K562 (cell line): Measurements from ENCODE around the gene TFDP1. TPM values are rescaled to one million over a fixed set of nuclear protein-coding genes. Genes with fewer than 3 reads are reported as not detected.

Source experiments
- ATAC-seq: fragments of 200-7000 bp; cut with Tn5 transposase; 3 replicates; pipeline ENCODE4 v1.9.1; 2020; ENCODE audit warnings: moderate library complexity
- BruUV-seq: library from RNA; stranded (reverse); fragments of 400-500 nt; replicated peaks from 2 replicates; lab custom pipeline; 2021; lab: Mats Ljungman, UMichigan
- CTCF ChIA-PET: fragments of 300-600 bp; formaldehyde crosslinking; extraction: SDS; loops from one replicate; lab custom pipeline; 2021; ENCODE audit warnings: low intra/inter-chr PET ratio; lab: Yijun Ruan, JAX
- POLR2A ChIA-PET: fragments of 300-600, 350-650 bp; sonication (Branson Sonifier 250); formaldehyde crosslinking; extraction: SDS; loops from one replicate; lab custom pipeline; 2021; ENCODE audit warnings: antibody characterized with exemption, inconsistent platforms; lab: Yijun Ruan, JAX
- DNase-seq, 4 experiments: peaks; one replicate each; pipeline versions ENCODE4 v3.0.0 to v3.0.0-alpha.2; 2011 to 2018; ENCODE audit warnings: low spot score in 3 of 4, mixed read lengths in 3 of 4; ENCODE audit errors: extremely low read depth in 1 of 4
- FAIRE-seq: peaks from 2 replicates; lab custom pipeline; 2011; peaks lifted over from hg19 to GRCh38; lab: Jason Lieb, UNC
- H2AFZ ChIP-seq: 2 replicates; pipeline ENCODE4 v1.6.0; 2011; ENCODE audit warnings: low read depth, low read length, control low read depth, inconsistent platforms
- H3K27ac ChIP-seq: fragments of 200-600 bp; 3 replicates; pipeline ENCODE4 v1.8.0; 2011; ENCODE audit warnings: low read depth, mild to moderate bottlenecking, control low read depth, inconsistent platforms, low read length, moderate library complexity, mixed read lengths; ENCODE audit errors: extremely low read depth
- H3K27me3 ChIP-seq, 2 experiments: fragments of 300-600 bp in 1 of 2; 2 replicates in 1 of 2; 3 replicates in 1 of 2; pipeline versions ENCODE4 v1.6.0 to v1.8.0; 2011; ENCODE audit warnings: inconsistent platforms in 2 of 2, low read length in 2 of 2, mild to moderate bottlenecking in 1 of 2, mixed read lengths in 1 of 2, moderate library complexity in 1 of 2; ENCODE audit not compliant: control insufficient read depth in 2 of 2, insufficient read depth in 2 of 2
- H3K36me3 ChIP-seq: fragments of 300-600 bp; 3 replicates; pipeline ENCODE4 v1.8.0; 2011; ENCODE audit warnings: mild to moderate bottlenecking, low read length, inconsistent platforms; ENCODE audit not compliant: control insufficient read depth, insufficient read depth
- H3K4me1 ChIP-seq, 2 experiments: fragments of 200-600 bp in 1 of 2; replicated peaks in 1 of 2; 2 replicates in 1 of 2; 3 replicates in 1 of 2; pipeline versions ENCODE4 v1.5.1 to v1.8.0; 2011; ENCODE audit warnings: inconsistent platforms in 2 of 2, low read length in 2 of 2, mild to moderate bottlenecking in 1 of 2, mixed read lengths in 1 of 2, moderate library complexity in 1 of 2; ENCODE audit not compliant: control insufficient read depth in 2 of 2, insufficient read depth in 2 of 2
- H3K4me2 ChIP-seq: 2 replicates; pipeline ENCODE4 v1.6.1; 2011; ENCODE audit warnings: low read length, control low read depth, inconsistent platforms, mixed read lengths; ENCODE audit not compliant: insufficient read depth
- H3K4me3 ChIP-seq: fragments of 200-600 bp; sonication (generic), shearing (Covaris generic); 2 replicates; pipeline ENCODE4 v1.5.1; 2016; ENCODE audit warnings: control low read depth, inconsistent platforms
- H3K79me2 ChIP-seq: fragments of 200-600 bp; 3 replicates; pipeline ENCODE4 v1.8.0; 2011; ENCODE audit warnings: low read length, inconsistent platforms; ENCODE audit not compliant: control insufficient read depth, insufficient read depth
- H3K9ac ChIP-seq, 2 experiments: 2 replicates each; pipeline versions ENCODE4 v1.6.0 to v1.6.1; 2011; ENCODE audit warnings: low read depth in 2 of 2, low read length in 2 of 2, control low read depth in 1 of 2, inconsistent platforms in 1 of 2, mild to moderate bottlenecking in 1 of 2, mixed read lengths in 1 of 2; ENCODE audit not compliant: insufficient read depth in 1 of 2
- H3K9me1 ChIP-seq: one replicate; pipeline ENCODE4 v1.6.0; 2011; ENCODE audit warnings: inconsistent platforms, mild to moderate bottlenecking, low read length, moderate library complexity; ENCODE audit not compliant: control insufficient read depth, insufficient read depth
- H3K9me3 ChIP-seq: replicated peaks from 2 replicates; pipeline ENCODE4 v1.5.1; 2011; ENCODE audit warnings: low read depth, low read length, inconsistent platforms; ENCODE audit not compliant: control insufficient read depth, insufficient read depth
- H4K20me1 ChIP-seq: replicated peaks from 2 replicates; pipeline ENCODE4 v1.6.1; 2011; ENCODE audit warnings: low read length, inconsistent platforms, mixed read lengths; ENCODE audit not compliant: control insufficient read depth, insufficient read depth
- CREB1 ChIP-seq, 2 experiments: sonication (generic) in 1 of 2; formaldehyde crosslinking in 1 of 2; IDR thresholded peaks; 2 replicates each; pipeline versions ENCODE4 v1.6.1 to v1.8.0; 2012 to 2022; ENCODE audit warnings: inconsistent platforms in 1 of 2, mild to moderate bottlenecking in 1 of 2, missing genetic modification reagents in 1 of 2, moderate library complexity in 1 of 2
- CREBBP ChIP-seq: IDR thresholded peaks from one replicate; pipeline ENCODE4 v1.6.1; 2012; ENCODE audit warnings: low read depth, mild to moderate bottlenecking, control low read depth, inconsistent platforms, low read length
- ERF ChIP-seq: fragments of 450-650 bp; formaldehyde crosslinking; IDR thresholded peaks from 2 replicates; pipeline ENCODE4 v1.4.0; 2020; ENCODE audit warnings: mild to moderate bottlenecking, mixed read lengths
- HMG20A ChIP-seq: fragments of 450-650 bp; formaldehyde crosslinking; conservative IDR thresholded peaks from 2 replicates; pipeline ENCODE4 v1.4.0; 2020; ENCODE audit warnings: mild to moderate bottlenecking, mixed read lengths
- HNRNPUL1 ChIP-seq: fragments of 200-400 bp; formaldehyde crosslinking; IDR thresholded peaks from 2 replicates; pipeline ENCODE4 v1.6.1; 2017; ENCODE audit warnings: low read length
- JUND ChIP-seq, 2 experiments: IDR thresholded peaks; 2 replicates in 1 of 2; 3 replicates in 1 of 2; pipeline ENCODE4 v1.6.1; 2011; ENCODE audit warnings: borderline replicate concordance in 2 of 2, low read depth in 2 of 2, low read length in 2 of 2, improper control_type of control experiment in 1 of 2, missing biosample characterization in 1 of 2, missing genetic modification characterization in 1 of 2, missing genetic modification reagents in 1 of 2
- MCM3 ChIP-seq: fragments of 450-650 bp; IDR thresholded peaks from 2 replicates; pipeline ENCODE4 v1.6.1; 2016
- MTA2 ChIP-seq: fragments of 450-650 bp; IDR thresholded peaks from 2 replicates; pipeline ENCODE4 v1.6.1; 2016; ENCODE audit warnings: low read depth
- NFIX ChIP-seq: fragments of 250-450 bp; sonication (Bioruptor Pico); IDR thresholded peaks from 2 replicates; pipeline ENCODE4 v1.4.0; 2020; ENCODE audit warnings: low read depth, mild to moderate bottlenecking, moderate library complexity
- SPI1 ChIP-seq: IDR thresholded peaks from 2 replicates; pipeline ENCODE4 v1.6.1; 2011; ENCODE audit warnings: low read depth, low read length, control low read depth, borderline replicate concordance
- TGIF2 ChIP-seq: sonication (generic); formaldehyde crosslinking; IDR thresholded peaks from 2 replicates; pipeline ENCODE4 v1.8.1; 2022; ENCODE audit warnings: mild to moderate bottlenecking, missing genetic modification reagents, moderate library complexity
- ZNF143 ChIP-seq: sonication (generic); formaldehyde crosslinking; IDR thresholded peaks from 2 replicates; pipeline ENCODE4 v1.9.0; 2022; ENCODE audit warnings: mild to moderate bottlenecking, missing genetic modification reagents
- WGBS: fragments of 100-300 bp; shearing (Covaris generic); methylation state at CpG from one replicate; pipeline ENCODE4 v1.1.6; 2016; ENCODE audit warnings: low coverage, mixed read lengths; ENCODE audit not compliant: insufficient coverage; ENCODE audit errors: missing lambda C conversion rate; 5-methylcytosine and 5-hydroxymethylcytosine counted together
- in situ Hi-C: fragments of 300-500 bp; cut with MboI; formaldehyde crosslinking; loops from 4 replicates; pipeline ENCODE4 v1.15.0; 2018; ENCODE audit warnings: inconsistent platforms, mixed read lengths
- intact Hi-C: fragments of 100-400 bp; cut with micrococcal nuclease; formaldehyde crosslinking; loops from 2 replicates; pipeline ENCODE4 v1.14.2; 2022
- polyA plus RNA-seq, 8 experiments: library from polyadenylated mRNA; depleted of rRNA in 4 of 8; stranded (reverse) in 5 of 8; unstranded in 3 of 8; fragments of >200 nt; fragmentation: Nextera tagmentation in 2 of 8; fragmentation: Illumina TruSeq in 1 of 8; extraction: Ambion mirVana in 2 of 8; extraction: Trizol in 1 of 8; gene quantifications; 2 replicates each; pipeline versions ENCODE4 v1.2.1 to v1.2.3, GENCODE V29; 2011 to 2014; ENCODE audit warnings: inconsistent platforms in 1 of 8, missing spikeins in 1 of 8
- total RNA-seq, 7 experiments: library from RNA; depleted of rRNA in 6 of 7; stranded (reverse); fragments of >200 nt in 6 of 7; fragmentation: Illumina TruSeq in 2 of 7; extraction: Trizol in 2 of 7; gene quantifications; 2 replicates each; pipeline versions ENCODE4 v1.2.1 to v1.2.3, GENCODE V29; 2011 to 2021; ENCODE audit warnings: low replicate concordance in 1 of 7
- TF ChIP-seq, protein P1 (sequence below): sonication (generic); formaldehyde crosslinking; IDR thresholded peaks from 2 replicates; pipeline ENCODE4 v1.8.0; 2022; ENCODE audit warnings: missing genetic modification reagents, mild to moderate bottlenecking, borderline replicate concordance
- TF ChIP-seq, protein P2 (sequence below): fragments of 450-650 bp; IDR thresholded peaks from one replicate; pipeline ENCODE4 v1.6.1; 2018; ENCODE audit warnings: mild to moderate bottlenecking, moderate library complexity; ENCODE audit not compliant: partially characterized antibody
- TF ChIP-seq, protein P3 (sequence below): fragments of 450-650 bp; formaldehyde crosslinking; IDR thresholded peaks from 2 replicates; pipeline ENCODE4 v1.4.0; 2022; ENCODE audit warnings: mild to moderate bottlenecking, moderate library complexity
- TF ChIP-seq, protein P4 (sequence below): sonication (generic); formaldehyde crosslinking; IDR thresholded peaks from 2 replicates; pipeline ENCODE4 v1.8.1; 2023; ENCODE audit warnings: mild to moderate bottlenecking, missing genetic modification reagents

TFDP1 gene
- total and polyA plus RNA-seq, 9 of the 15 experiments (the other 6 are each of a cell fraction or from before 2014, with no cell fraction given): 33.8 to 145 (median 69.1) TPM

DNA sequence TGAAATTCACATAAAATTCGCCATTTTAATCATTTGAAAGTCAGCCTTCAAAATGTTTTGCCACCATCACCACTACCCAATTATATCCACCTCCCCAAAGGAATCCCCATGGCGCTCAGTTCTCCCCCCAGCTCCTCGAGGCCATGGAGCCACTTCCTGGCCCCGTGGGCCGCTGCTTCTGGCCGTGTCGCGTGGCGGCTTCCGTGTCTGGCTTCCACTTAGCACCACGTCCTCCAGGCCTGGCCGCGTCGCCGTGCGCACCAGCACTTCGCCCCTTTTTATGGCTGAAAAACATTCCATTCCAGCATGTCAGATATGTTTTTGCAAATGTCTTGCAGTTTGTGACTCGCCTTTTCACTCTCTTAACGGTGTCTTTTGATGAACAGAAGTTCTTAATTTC lies 47.3 kb upstream of the TFDP1 start:
- in situ Hi-C loops (no loop called here), intact Hi-C loops (no loop called here)
- no peak overlapping the region for H3K9ac ChIP-seq
- H2AFZ ChIP-seq: no peak overlapping the region
- no TSS peak for BruUV-seq
- 87% methylated on average over 11 of the region's 19 CpGs for WGBS
- FAIRE-seq (no peak), ATAC-seq (no peak), DNase-seq (no peak)
- peaks cover 14% of the 10 kb centered on the region; the same call in 2 of the 3 replicates for H3K36me3 ChIP-seq
- no peaks in the 10 kb centered on the region for H3K27me3 ChIP-seq
- no peaks in the 10 kb centered on the region; the same call in 1 of the 2 replicates for H3K9me3 ChIP-seq
- no peak overlapping the region for H3K4me3 ChIP-seq
- H3K79me2 ChIP-seq: peaks cover 9% of the 10 kb centered on the region; the same call in 2 of the 3 replicates
- no peaks in the 10 kb centered on the region for H3K4me1 ChIP-seq
- no peak overlapping the region for H3K4me2 ChIP-seq
- H4K20me1 ChIP-seq: no peaks in the 10 kb centered on the region
- ChIA-PET CTCF (no interaction called here), POLR2A (no interaction called here)
- no peak overlapping the region for H3K27ac ChIP-seq
- no peaks in the 10 kb centered on the region for H3K9me1 ChIP-seq
- TF ChIP-seq, protein P1, sequence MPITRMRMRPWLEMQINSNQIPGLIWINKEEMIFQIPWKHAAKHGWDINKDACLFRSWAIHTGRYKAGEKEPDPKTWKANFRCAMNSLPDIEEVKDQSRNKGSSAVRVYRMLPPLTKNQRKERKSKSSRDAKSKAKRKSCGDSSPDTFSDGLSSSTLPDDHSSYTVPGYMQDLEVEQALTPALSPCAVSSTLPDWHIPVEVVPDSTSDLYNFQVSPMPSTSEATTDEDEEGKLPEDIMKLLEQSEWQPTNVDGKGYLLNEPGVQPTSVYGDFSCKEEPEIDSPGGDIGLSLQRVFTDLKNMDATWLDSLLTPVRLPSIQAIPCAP (CRISPR knock-in tag): no peak
- TF ChIP-seq, protein P2, sequence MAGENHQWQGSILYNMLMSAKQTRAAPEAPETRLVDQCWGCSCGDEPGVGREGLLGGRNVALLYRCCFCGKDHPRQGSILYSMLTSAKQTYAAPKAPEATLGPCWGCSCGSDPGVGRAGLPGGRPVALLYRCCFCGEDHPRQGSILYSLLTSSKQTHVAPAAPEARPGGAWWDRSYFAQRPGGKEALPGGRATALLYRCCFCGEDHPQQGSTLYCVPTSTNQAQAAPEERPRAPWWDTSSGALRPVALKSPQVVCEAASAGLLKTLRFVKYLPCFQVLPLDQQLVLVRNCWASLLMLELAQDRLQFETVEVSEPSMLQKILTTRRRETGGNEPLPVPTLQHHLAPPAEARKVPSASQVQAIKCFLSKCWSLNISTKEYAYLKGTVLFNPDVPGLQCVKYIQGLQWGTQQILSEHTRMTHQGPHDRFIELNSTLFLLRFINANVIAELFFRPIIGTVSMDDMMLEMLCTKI: no peak
- TF ChIP-seq TGIF2 (no peak), NFIX (CRISPR knock-in tag) (no peak), CREBBP (no peak), HNRNPUL1 (no peak), HMG20A (CRISPR knock-in tag) (no peak), MCM3 (no peak), ERF (CRISPR knock-in tag) (no peak), JUND (IDR thresholded peaks at IDR 0.05; ENCODE audit: borderline replicate concordance, low read depth, low read length) (no peak), JUND (tag; IDR thresholded peaks at IDR 0.05; ENCODE audit: borderline replicate concordance, low read depth, low read length) (no peak), CREB1 (IDR thresholded peaks at IDR 0.05) (no peak), CREB1 (CRISPR knock-in tag; IDR thresholded peaks at IDR 0.05) (no peak), MTA2 (no peak), SPI1 (no peak), ZNF143 (CRISPR knock-in tag) (no peak)
- TF ChIP-seq, protein P3, sequence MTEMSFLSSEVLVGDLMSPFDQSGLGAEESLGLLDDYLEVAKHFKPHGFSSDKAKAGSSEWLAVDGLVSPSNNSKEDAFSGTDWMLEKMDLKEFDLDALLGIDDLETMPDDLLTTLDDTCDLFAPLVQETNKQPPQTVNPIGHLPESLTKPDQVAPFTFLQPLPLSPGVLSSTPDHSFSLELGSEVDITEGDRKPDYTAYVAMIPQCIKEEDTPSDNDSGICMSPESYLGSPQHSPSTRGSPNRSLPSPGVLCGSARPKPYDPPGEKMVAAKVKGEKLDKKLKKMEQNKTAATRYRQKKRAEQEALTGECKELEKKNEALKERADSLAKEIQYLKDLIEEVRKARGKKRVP: no peak
- TF ChIP-seq, protein P4, sequence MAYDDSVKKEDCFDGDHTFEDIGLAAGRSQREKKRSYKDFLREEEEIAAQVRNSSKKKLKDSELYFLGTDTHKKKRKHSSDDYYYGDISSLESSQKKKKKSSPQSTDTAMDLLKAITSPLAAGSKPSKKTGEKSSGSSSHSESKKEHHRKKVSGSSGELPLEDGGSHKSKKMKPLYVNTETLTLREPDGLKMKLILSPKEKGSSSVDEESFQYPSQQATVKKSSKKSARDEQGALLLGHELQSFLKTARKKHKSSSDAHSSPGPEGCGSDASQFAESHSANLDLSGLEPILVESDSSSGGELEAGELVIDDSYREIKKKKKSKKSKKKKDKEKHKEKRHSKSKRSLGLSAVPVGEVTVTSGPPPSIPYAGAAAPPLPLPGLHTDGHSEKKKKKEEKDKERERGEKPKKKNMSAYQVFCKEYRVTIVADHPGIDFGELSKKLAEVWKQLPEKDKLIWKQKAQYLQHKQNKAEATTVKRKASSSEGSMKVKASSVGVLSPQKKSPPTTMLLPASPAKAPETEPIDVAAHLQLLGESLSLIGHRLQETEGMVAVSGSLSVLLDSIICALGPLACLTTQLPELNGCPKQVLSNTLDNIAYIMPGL (CRISPR knock-in tag): no peak
